Muscle of back (tissue), 13 donors: Measurements from ENCODE around the gene PYDC1. TPM values are rescaled to one million over a fixed set of nuclear protein-coding genes. Genes with fewer than 3 reads are reported as not detected.
"Not testable (repeated sequence)": the region's sequence is repeated elsewhere in the genome, so short reads cannot be mapped to it uniquely, and the experiment has no call there.

Experiments
- DNase-seq, 3 donors: peaks; one replicate each; pipeline versions ENCODE4 v3.0.0 to v3.0.0-alpha.2; 2013
- long read RNA-seq, 9 donors: transcript quantifications; one replicate each; lab custom pipeline, GENCODE V29; 2026
- polyA plus RNA-seq, 10 donors: library from polyadenylated mRNA; unstranded; fragments of 120-200 nt; gene quantifications; one replicate each; pipeline ENCODE4 v1.2.1, GENCODE V29; 2013; ENCODE audit not compliant: insufficient read length in 10 of 10

Gene PYDC1
- 1 to 10 TPM in 5 of 10 donors, under 1 TPM in 5; 0.48 to 3.0 (median 0.98) TPM for polyA plus RNA-seq
- long read RNA-seq, donor 1: 0 reads
- long read RNA-seq, donor 2: 0 reads
- long read RNA-seq, donor 3: 0 reads
- long read RNA-seq, donor 4: 0 reads
- long read RNA-seq, donor 5: 0 reads
- long read RNA-seq, donor 6: 0 reads
- long read RNA-seq, donor 7: 0 reads
- long read RNA-seq, donor 8: 0 reads
- long read RNA-seq, donor 9: 0 reads

DNA sequence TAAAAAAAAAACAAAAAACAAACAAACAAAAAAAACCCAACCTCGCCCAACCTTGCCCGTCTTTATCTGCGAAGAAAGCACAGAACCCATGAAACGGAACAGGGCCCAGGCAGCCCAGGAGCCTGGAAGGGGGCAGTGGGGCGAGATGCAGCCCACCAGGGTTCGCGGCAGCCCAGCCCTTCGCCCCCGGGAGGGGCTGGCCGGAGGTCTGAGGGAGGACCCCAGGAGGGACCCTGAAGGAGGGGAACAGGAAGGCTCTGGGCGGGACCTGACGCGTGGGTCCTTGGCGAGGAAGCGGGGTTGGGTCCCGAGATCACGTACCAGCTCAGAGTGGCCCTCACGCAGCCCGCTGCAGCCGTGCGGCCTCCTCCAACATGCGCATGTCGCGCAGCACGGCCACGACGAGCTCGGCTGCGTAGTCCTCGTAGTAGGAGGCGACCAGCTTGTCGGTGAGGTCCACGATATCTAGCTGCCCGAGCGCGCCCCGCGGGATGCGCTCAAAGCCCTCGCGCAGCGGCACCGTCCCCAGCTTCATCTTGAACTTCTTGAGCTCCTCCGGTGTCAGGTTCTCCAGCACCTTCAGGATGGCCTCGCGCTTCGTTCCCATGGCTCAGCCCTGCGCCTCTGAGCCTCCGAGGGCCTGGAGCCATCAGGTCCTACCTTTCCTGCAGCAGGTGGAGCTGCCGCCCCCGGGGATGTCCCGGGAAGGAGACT is at the start of gene PYDC1:
TSS of gene PYDC1 (minus strand) at position 714 of the 714 bp plus-strand sequence. CDS start at position 607, 107 bp downstream.
- DNase-seq: peak in 1 of 3 donors; percentile 21

- DNase-seq: no peak
These were observed 48.7 kb upstream of the PYDC1 start for GRCh38 chr16:31265329-31266245.

- no peak for DNase-seq
These were observed 45.1 kb upstream of the PYDC1 start for GRCh38 chr16:31262084-31262483.

DNA sequence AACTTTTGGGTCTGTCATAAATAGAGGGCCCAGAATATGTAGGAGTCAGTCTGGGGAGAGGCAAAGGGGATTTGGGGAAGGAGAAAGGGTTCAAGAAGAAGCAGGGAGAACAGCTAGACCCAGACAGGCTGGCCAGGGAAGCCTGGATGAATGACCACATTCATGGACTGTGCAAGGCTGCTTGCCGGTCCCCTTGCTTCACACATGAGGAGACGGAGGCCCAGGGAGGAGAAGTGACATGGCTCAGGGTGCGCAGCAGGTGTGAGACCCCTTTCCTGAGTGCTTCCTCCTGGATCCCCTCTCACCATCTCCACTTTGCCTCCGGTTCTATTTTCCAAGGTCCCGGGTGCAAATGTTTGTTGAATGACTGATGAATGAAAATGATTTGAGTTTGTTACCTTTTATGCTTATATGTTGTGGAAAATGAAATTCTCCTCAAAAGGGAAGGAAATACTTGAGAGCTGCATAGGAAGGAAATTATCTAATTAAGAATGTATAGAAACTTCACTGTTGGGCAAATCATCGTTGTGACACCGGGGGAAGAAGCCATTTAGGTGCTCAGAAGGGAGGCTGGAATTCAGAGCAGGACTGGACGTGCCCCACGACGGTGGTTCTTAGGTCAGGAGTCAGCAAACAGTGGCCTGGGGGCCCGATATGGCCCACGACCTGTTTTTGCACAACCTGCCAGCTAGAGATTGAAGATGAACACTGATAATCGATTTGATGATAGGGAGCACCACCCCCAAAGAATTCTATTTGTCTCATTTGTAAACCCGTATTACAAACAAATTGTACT is 43.4 kb upstream of the PYDC1 start:
- DNase-seq: no peak

GRCh38 chr16:31258366-31258765 is 41.4 kb upstream of the PYDC1 start:
- no peak for DNase-seq

- DNase-seq: no peak
These were observed 39.5 kb upstream of the PYDC1 start for GRCh38 chr16:31256466-31256865.

- DNase-seq: peak in 1 of 3 donors; percentile 21
These were observed 36.7 kb upstream of the PYDC1 start for GRCh38 chr16:31253642-31254045.

GRCh38 chr16:31251435-31251834 is 34.5 kb upstream of the PYDC1 start:
- DNase-seq: no peak

DNA sequence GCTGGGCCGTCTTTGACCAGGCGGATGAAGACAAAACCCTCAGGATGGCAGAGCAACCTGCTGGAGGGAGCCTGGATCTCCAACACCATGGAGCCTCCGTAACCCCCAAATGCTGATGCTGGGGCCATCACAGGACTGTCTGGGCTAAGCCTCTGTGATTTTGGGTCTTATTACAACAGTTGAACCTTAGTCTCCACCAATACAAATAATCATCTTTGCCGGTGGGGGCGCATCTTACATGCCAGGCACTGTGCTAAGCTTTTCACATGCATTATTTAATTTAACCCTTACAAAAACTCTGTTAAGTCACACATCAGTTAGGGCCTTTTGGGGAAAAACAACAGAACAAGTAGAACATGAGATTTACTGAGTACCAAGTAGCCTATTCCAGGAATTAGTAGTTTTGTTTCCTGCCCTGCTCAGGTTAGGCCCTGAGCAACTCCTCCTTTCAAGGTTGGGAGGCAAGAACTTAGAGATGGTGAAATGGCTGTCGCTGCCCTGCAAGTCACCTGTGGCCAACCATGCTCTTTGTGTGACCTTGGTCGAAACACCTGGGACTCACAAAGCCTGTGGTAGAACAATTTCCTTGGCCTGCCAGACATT is 33.9 kb upstream of the PYDC1 start:
- DNase-seq: no peak

DNA sequence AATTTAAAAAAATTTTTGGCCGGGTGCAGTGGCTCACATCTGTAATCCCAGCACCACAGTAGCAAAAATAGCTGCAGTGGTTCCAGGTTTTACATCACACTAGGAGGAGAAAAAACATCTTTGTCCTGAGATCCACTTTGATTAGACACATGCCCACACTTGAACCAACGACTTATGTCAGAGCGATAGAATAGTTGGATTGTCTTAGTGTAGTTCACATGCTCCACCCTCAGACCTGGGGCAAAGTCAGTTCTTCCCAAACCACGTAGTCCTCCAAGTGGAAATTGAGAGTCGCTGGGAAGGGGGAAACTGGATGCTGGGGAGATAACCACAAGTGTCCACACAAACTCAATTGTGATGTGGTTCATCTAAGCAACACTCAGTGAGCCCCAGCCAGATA is 31.4 kb upstream of the PYDC1 start:
- no peak for DNase-seq

GRCh38 chr16:31246296-31246695 is 29.4 kb upstream of the PYDC1 start:
- no peak for DNase-seq

DNA sequence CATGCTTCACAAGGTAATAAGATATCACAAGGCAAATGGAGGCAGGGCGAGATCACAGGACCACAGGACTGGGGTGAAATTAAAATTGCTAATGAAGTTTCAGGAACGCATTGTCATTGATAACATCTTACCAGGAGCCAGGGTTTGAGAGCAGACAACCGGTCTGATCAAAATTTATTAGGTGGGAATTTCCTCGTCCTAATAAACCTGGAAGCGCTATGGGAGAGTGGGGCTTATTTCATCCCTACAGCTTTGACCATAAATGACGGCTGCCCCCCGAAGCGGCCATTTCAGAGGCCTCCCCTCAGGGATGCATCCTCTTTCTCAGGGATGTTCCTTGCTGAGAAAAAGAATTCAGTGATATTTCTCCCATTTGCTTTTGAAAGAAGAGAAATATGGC is 28.7 kb upstream of the PYDC1 start:
- DNase-seq: not testable (repeated sequence)

- DNase-seq: peak in 1 of 3 donors; percentile 20
These were observed 27.1 kb upstream of the PYDC1 start for GRCh38 chr16:31243734-31244670.

DNA sequence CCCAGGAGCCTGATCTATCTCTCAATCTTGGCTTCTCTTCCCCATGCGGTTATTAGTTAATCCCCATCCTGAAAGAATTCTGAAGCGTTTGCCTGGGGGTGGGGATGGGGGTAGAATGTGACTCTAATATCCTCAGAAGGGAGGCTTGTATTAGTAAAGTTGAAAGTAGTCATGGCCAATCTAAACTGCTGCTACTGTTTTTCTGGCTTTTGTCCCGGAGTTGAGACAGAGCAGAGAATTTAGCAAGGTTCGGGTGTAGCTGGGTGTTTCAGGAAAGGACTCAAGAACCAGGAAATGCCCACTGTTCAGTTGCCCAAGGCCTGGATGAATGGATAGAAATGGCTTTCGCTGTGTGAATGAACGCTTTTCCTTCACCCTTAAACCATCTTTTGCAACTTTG is 25.3 kb upstream of the PYDC1 start:
- DNase-seq: no peak

DNA sequence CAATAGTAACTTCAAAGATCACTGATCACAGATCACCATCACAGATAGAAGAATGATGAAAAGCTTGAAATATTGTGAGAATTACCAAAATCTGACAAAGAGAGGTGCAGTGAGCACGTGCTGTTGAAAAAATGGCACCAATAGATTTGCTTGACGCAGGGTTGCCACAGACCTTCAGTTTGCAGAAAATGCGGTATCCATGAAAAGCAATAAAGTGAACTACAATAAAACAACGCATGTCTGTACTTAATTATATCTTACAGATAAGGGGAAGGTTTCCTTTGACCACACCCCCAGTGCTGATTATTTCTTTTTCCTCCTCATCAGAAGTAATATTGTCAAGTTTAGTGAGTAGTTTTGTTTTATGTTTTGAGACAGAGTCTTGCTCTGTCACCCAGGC is 21.1 kb upstream of the PYDC1 start:
- no peak for DNase-seq

DNA sequence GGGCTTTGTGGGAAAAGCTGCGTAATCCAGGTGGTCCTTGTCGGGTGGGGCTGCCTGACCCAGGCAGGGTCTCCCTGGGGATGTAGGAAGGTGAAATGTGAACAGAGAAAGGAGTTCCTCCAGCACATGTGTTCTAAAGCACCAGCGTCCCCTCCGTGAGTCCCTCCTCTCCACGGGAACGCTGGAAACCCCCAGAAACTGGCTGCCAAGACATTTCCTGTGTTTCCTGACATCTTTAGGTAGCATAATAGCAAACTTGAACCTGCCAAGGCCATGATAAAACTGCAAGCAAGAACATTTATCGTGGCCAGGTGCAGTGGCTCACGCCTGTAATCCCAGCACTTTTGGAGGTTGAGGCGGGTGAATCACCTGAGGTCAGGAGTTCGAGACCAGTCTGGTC is 12.6 kb upstream of the PYDC1 start:
- no peak for DNase-seq

GRCh38 chr16:31228206-31228605 is 11.3 kb upstream of the PYDC1 start:
- no peak for DNase-seq

GRCh38 chr16:31225193-31225592 is 8.3 kb upstream of the PYDC1 start:
- DNase-seq: no peak

DNA sequence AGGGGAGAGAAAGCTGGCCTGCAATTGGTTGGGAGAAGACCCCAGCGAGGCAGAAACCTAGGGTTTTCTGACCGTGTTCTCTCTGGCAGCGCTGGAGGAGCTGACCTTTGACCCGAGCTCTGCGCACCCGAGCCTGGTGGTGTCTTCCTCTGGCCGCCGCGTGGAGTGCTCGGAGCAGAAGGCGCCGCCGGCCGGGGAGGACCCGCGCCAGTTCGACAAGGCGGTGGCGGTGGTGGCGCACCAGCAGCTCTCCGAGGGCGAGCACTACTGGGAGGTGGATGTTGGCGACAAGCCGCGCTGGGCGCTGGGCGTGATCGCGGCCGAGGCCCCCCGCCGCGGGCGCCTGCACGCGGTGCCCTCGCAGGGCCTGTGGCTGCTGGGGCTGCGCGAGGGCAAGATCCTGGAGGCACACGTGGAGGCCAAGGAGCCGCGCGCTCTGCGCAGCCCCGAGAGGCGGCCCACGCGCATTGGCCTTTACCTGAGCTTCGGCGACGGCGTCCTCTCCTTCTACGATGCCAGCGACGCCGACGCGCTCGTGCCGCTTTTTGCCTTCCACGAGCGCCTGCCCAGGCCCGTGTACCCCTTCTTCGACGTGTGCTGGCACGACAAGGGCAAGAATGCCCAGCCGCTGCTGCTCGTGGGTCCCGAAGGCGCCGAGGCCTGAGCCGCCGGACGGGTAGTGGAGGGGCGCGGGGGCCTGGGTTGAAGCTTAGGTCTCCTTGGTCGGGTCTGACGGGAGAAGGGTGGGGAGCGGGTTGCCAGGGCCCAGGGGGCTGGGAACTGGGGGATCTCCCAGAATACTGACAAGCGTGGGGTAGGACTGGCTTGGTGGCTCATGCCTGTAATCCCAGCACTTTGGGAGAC is 7.4 kb upstream of the PYDC1 start:
- DNase-seq: no peak
